ENCODE results near the gene GDF15.
A peak's percentile ranks its signal among the peaks of the same experiment; 100 is the strongest.

The GDF15 gene

GRCh38 chr19:18419195-18419698 is 33.3 kb downstream of the GDF15 start, which contains the start of gene SSBP4:
Gene SSBP4 (plus strand): TSS chr19:18419398. CDS start chr19:18419649, 251 bp downstream.
- peak in 1 of 2 donors; percentile 38 for DNase-seq (ENCODE audit: low read depth in 2 of 2)

- no peak for DNase-seq (ENCODE audit: low read depth in 2 of 2)
Observed at GRCh38 chr19:18419699-18420460, 33.9 kb downstream of the GDF15 start.

GRCh38 chr19:18420930-18421329 is 35.0 kb downstream of the GDF15 start:
- DNase-seq (ENCODE audit: low read depth in 2 of 2): no peak

- no peak for DNase-seq (ENCODE audit: low read depth in 2 of 2)
Observed at GRCh38 chr19:18421371-18421959, 35.5 kb downstream of the GDF15 start.

GRCh38 chr19:18422530-18423191 is 36.7 kb downstream of the GDF15 start:
- DNase-seq (ENCODE audit: low read depth in 2 of 2): no peak

GRCh38 chr19:18423258-18424020 is 37.5 kb downstream of the GDF15 start:
- DNase-seq (ENCODE audit: low read depth in 2 of 2): no peak

GRCh38 chr19:18424122-18424889 is 38.3 kb downstream of the GDF15 start:
- no peak for DNase-seq (ENCODE audit: low read depth in 2 of 2)

- DNase-seq (ENCODE audit: low read depth in 2 of 2): no peak
Observed at GRCh38 chr19:18424890-18425514, 39.0 kb downstream of the GDF15 start.

GRCh38 chr19:18425515-18426415 is 39.8 kb downstream of the GDF15 start:
- DNase-seq (ENCODE audit: low read depth in 2 of 2): no peak

GRCh38 chr19:18426416-18426767 is 40.4 kb downstream of the GDF15 start:
- DNase-seq (ENCODE audit: low read depth in 2 of 2): no peak

GRCh38 chr19:18427080-18427742 is 41.3 kb downstream of the GDF15 start:
- no peak for DNase-seq (ENCODE audit: low read depth in 2 of 2)

GRCh38 chr19:18427743-18428113 is 41.8 kb downstream of the GDF15 start:
- no peak for DNase-seq (ENCODE audit: low read depth in 2 of 2)

GRCh38 chr19:18428173-18428786 is 42.3 kb downstream of the GDF15 start:
- no peak for DNase-seq (ENCODE audit: low read depth in 2 of 2)

- peak; percentile 67 to 74 for DNase-seq (ENCODE audit: low read depth in 2 of 2)
Observed at GRCh38 chr19:18428787-18429674, 43.1 kb downstream of the GDF15 start.

- DNase-seq (ENCODE audit: low read depth in 2 of 2): no peak
Observed at GRCh38 chr19:18429717-18430416, 43.9 kb downstream of the GDF15 start.

GRCh38 chr19:18430417-18431144 is 44.6 kb downstream of the GDF15 start:
- DNase-seq (ENCODE audit: low read depth in 2 of 2): no peak
